ENCODE data around the gene ZNF521.

Gene ZNF521

GRCh38 chr18:25043104-25043503, 308.9 kb downstream of the ZNF521 start:
- TF ChIP-seq CTCF (IDR thresholded peaks at IDR 0.05) = no peak

- TF ChIP-seq CTCF (IDR thresholded peaks at IDR 0.05) = no peak
Observed at GRCh38 chr18:25042641-25043051, 309.3 kb downstream of the ZNF521 start.

- no peak for TF ChIP-seq CTCF (IDR thresholded peaks at IDR 0.05)
Observed at GRCh38 chr18:25039781-25040180, 312.2 kb downstream of the ZNF521 start.

- no peak for TF ChIP-seq CTCF (IDR thresholded peaks at IDR 0.05)
Observed at GRCh38 chr18:25038261-25038660, 313.7 kb downstream of the ZNF521 start.

- TF ChIP-seq CTCF (IDR thresholded peaks at IDR 0.05) = no peak
Observed at GRCh38 chr18:25033747-25034471, 318.1 kb downstream of the ZNF521 start.

GRCh38 chr18:25029802-25030201, 322.2 kb downstream of the ZNF521 start:
- no peak for TF ChIP-seq CTCF (IDR thresholded peaks at IDR 0.05)

- no peak for TF ChIP-seq CTCF (IDR thresholded peaks at IDR 0.05)
Observed at GRCh38 chr18:25019931-25020330, 332.0 kb downstream of the ZNF521 start.
